ELR (cell line): ENCODE measurements around the gene CIB2.

Experiments used
- DNase-seq: peaks from one replicate; pipeline ENCODE4 v3.0.0-alpha.2; 2015; ENCODE audit warnings: low read depth

The CIB2 gene

DNA sequence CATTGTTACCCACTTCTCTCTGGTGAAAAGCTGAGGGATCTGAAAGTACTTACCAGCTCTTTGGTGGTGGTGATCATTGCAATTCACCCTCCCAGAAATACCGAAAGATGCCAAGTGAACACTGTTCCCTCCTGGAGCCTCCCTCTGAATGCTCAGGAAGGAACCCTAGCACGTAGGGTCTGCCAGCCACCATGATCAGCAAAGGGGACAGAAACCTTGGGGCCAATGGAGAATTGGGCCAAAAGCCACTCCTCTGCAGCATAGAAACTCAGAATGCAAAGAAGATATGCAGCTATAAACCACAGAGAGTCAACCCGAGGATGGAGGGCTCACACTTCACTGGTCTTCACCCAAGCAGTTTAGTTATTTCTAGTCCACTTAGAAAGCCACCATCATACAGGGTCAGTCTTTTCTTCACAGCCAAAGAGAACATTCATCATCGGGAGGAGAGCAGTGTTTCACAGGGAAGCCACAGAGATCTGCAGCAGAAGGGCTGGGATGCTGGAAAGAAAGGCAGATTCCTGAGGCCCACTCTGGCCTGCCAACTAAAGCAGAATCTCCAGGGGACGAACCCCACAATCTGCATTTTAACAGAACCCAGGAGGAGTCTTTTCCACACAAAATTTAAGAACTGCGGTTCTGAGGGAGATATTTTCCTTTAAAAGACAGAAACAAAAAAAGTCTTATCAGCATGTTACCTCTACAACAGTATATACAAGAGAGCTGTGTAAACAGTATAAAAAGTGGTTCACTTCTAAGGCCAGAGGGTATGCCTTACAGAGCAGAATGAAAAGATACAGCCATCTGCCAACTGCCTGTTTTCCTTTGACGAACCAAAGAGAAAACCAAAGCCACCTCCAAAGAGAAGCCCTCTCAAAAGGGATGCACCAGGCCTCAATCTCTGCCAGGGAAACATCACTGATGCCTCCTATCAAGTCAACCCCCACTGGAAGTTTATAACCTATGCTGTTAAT, 65.0 kb downstream of the CIB2 start:
- no peak for DNase-seq

- peak; percentile 98 for DNase-seq
Measured at GRCh38 chr15:78065284-78065872, 65.9 kb downstream of the CIB2 start.

DNA sequence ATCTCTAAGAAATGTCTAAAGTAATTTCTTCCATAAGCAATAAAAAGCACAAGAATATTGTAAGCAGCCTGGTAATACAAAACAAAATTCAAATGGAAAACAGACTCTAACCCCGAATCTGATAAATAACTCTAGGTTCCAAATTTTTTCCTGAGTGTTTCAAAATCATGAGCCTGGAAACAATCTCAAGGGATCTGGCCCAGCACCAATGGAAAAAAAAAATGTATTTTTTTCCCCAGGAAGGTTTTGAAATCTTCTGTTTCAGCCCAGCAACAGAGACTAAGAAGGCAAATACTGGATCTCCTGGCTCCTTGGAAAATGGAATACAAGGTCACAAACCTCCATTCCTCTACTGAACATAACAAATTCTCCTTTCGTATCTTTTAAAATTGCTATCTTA, 66.7 kb downstream of the CIB2 start:
- no peak for DNase-seq

GRCh38 chr15:78063970-78064385, 67.3 kb downstream of the CIB2 start:
- DNase-seq = no peak

DNA sequence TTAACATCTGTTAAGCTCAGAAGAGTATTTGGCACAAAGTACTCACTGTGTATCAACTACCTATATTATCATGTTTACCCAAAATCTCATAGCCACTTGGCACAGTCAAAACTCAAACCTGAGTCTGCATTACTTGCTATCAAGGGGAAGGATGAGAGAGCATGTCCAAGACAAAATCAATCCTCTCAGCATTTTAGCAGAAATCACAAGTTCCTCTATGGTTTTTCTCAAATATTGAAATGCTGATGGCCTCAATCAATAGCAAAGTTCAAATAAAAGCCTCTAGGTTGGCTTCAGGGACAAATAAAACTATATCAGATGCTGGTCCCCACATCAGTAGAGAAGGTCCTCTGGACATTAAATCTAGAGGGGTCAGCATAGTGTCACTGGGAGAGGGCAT, 68.0 kb downstream of the CIB2 start:
- DNase-seq = no peak

- DNase-seq = peak; percentile 56
Measured at GRCh38 chr15:78061963-78062427, 69.2 kb downstream of the CIB2 start.

GRCh38 chr15:78060232-78060631, 71.0 kb downstream of the CIB2 start:
- DNase-seq = no peak

- peak; percentile 64 for DNase-seq
Measured at GRCh38 chr15:78059110-78059839, 72.0 kb downstream of the CIB2 start.

GRCh38 chr15:78058401-78058935, 72.8 kb downstream of the CIB2 start:
- no peak for DNase-seq

DNA sequence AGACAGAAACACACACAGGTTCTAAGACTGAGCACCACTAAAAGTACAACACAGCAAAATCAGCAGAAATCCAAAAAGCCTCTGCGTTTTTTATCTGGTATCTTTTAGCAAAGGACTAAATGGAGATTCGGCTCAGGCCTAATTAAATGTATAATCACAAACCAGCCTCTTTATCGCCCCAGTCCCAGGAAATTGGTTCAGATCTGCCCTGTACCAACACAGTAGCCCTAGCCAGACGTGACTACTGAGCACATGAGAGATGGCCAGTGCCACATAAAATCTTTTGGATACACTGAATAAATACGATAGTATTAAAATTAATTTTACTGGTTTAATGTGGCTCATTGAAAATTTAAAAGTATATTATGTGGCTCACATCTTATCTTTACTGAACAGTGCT, 73.4 kb downstream of the CIB2 start:
- DNase-seq = no peak

- DNase-seq = peak; percentile 81
Measured at GRCh38 chr15:78056714-78057269, 74.5 kb downstream of the CIB2 start.

DNA sequence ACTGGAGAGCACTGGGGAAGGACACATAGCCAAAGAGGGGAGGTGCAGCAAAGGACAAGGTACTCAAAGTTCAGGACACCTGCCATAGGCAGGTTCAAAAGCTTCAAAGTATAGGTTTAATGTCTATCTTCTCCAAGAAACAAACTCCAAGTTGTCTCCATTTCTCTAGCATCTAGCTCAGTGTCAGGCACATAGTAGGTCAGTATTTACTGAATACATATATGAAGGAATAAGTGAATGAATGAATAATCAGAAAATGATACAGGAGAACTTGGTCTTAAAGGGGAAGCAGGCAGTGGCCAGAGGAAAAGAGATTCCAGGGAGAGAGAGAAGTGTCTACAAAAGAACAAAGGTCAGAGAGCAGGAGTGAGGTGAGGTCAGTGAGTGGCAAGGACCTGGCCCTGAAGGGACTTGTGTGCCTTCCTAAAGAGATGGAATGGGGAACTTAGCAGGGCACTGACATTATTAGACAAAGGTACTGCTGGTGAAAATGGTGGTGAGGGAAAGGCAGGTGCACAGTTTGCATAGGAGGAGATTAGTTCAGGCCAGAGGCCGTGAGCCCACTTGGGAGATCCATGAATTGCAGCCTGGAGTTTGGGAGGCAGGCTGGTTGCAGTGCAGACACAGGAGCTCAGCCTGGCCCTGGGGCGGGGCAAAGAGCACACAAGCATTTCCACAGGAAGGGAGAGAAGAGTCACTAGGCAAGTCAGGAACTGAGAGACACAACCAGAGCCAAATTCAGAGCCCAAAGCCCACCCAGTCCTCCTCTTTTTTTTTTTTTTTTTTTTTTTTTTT, 75.1 kb downstream of the CIB2 start:
- peak; percentile 69 for DNase-seq

- DNase-seq = no peak
Measured at GRCh38 chr15:78054966-78055365, 76.3 kb downstream of the CIB2 start.
